Measurements from ENCODE around the gene RAD51.
A peak's percentile ranks its signal among the peaks of the same experiment; 100 is the strongest.

RAD51 gene

GRCh38 chr15:40762919-40763800 lies 68.2 kb downstream of the RAD51 start:
- peak in 1 of 3 experiments; percentile 23 for DNase-seq (ENCODE audit: low read depth in 3 of 3)

GRCh38 chr15:40763801-40764628 lies 69.0 kb downstream of the RAD51 start, which contains the start of gene GCHFR:
Gene GCHFR, plus strand, starts transcription at chr15:40764068. Its CDS starts 113 bp downstream, at chr15:40764181.
- peak; percentile 35 to 52 (median 40) for DNase-seq (ENCODE audit: low read depth in 3 of 3)

- no peak for DNase-seq (ENCODE audit: low read depth in 3 of 3)
These were observed 69.7 kb downstream of the RAD51 start for GRCh38 chr15:40764629-40765103.

- no peak for DNase-seq (ENCODE audit: low read depth in 3 of 3)
These were observed 71.3 kb downstream of the RAD51 start for GRCh38 chr15:40766194-40766815.

GRCh38 chr15:40766906-40767837 lies 72.2 kb downstream of the RAD51 start:
- DNase-seq (ENCODE audit: low read depth in 3 of 3): no peak

GRCh38 chr15:40767838-40768500 lies 73.0 kb downstream of the RAD51 start:
- no peak for DNase-seq (ENCODE audit: low read depth in 3 of 3)

GRCh38 chr15:40768521-40769273 lies 73.7 kb downstream of the RAD51 start:
- no peak for DNase-seq (ENCODE audit: low read depth in 3 of 3)

- peak; percentile 50 to 69 (median 62) for DNase-seq (ENCODE audit: low read depth in 3 of 3)
These were observed 74.5 kb downstream of the RAD51 start, which contains the start of gene C15orf62 for GRCh38 chr15:40769274-40770146. Gene C15orf62, plus strand, starts transcription at chr15:40769980. Its CDS starts 516 bp downstream, at chr15:40770496.

- DNase-seq (ENCODE audit: low read depth in 3 of 3): no peak
These were observed 75.3 kb downstream of the RAD51 start for GRCh38 chr15:40770147-40770721.

GRCh38 chr15:40771242-40771641 lies 76.3 kb downstream of the RAD51 start:
- no peak for DNase-seq (ENCODE audit: low read depth in 3 of 3)

- DNase-seq (ENCODE audit: low read depth in 3 of 3): no peak
These were observed 77.0 kb downstream of the RAD51 start for GRCh38 chr15:40772014-40772413.

GRCh38 chr15:40773496-40773895 lies 78.5 kb downstream of the RAD51 start:
- no peak for DNase-seq (ENCODE audit: low read depth in 3 of 3)

GRCh38 chr15:40773902-40774301 lies 78.9 kb downstream of the RAD51 start:
- no peak for DNase-seq (ENCODE audit: low read depth in 3 of 3)

GRCh38 chr15:40775007-40775406 lies 80.0 kb downstream of the RAD51 start:
- no peak for DNase-seq (ENCODE audit: low read depth in 3 of 3)

- no peak for DNase-seq (ENCODE audit: low read depth in 3 of 3)
These were observed 81.0 kb downstream of the RAD51 start for GRCh38 chr15:40775740-40776536.

- DNase-seq (ENCODE audit: low read depth in 3 of 3): no peak
These were observed 81.7 kb downstream of the RAD51 start for GRCh38 chr15:40776537-40777141.
